ENCODE data around the gene CES2.
A peak's percentile ranks its signal among the peaks of the same experiment; 100 is the strongest.

CES2 gene

DNA sequence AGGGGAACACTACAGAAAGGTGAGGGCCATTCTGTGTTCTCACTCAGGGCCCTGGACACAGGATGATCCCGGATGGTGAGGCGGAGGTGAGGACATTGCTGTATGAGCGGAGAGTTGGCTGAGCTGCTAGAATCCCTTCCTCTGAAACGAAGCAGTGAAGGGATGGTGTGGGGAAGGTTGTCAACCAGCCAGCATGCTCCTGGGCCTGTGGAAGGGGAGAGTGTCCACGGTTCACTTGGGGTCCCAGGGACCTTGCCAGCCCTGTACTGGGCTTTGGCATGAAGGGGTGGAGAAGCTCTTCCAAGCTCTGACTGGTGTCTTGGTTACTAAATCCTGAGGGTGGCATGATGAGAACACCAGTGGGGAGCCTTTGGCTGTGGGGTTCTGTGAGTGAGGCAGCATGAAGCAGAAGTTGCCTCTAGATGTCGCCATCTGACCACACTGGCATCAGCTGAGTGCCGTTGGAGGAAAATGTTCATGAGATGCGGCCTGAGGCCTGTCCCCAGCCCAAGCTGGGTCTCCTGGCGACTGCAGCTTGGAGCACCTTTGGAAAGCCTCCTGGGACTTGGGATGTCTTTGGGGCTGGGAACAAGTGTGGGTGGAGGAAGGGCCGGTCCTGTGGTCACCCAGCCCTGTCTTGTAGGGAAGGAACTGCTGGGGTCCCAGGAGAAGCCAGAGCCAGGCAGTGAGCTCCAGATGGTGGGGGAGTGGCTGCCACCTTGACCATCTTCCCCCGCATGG, 40.2 kb upstream of the CES2 start (continued):
- TF ChIP-seq ZNF777 (tag by site-specific recombination; IDR thresholded peaks at IDR 0.05; ENCODE audit: borderline replicate concordance), result no peak
- TF ChIP-seq ZEB2 (tag by site-specific recombination; IDR thresholded peaks at IDR 0.05), result no peak
- TF ChIP-seq, protein P1, sequence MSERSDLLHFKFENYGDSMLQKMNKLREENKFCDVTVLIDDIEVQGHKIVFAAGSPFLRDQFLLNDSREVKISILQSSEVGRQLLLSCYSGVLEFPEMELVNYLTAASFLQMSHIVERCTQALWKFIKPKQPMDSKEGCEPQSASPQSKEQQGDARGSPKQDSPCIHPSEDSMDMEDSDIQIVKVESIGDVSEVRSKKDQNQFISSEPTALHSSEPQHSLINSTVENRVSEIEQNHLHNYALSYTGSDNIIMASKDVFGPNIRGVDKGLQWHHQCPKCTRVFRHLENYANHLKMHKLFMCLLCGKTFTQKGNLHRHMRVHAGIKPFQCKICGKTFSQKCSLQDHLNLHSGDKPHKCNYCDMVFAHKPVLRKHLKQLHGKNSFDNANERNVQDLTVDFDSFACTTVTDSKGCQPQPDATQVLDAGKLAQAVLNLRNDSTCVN (tag by site-specific recombination; optimal IDR thresholded peaks at IDR 0.05), result peak; percentile 7
- no peak for TF ChIP-seq ZNF658 (tag by site-specific recombination; IDR thresholded peaks at IDR 0.05)
- no peak for TF ChIP-seq ZNF138 (tag by site-specific recombination; IDR thresholded peaks at IDR 0.05; ENCODE audit: borderline replicate concordance)
- TF ChIP-seq ZSCAN30 (tag by site-specific recombination; IDR thresholded peaks at IDR 0.05), result peak; percentile 67; the same call in 1 of the 2 replicates
- TF ChIP-seq, protein P2, sequence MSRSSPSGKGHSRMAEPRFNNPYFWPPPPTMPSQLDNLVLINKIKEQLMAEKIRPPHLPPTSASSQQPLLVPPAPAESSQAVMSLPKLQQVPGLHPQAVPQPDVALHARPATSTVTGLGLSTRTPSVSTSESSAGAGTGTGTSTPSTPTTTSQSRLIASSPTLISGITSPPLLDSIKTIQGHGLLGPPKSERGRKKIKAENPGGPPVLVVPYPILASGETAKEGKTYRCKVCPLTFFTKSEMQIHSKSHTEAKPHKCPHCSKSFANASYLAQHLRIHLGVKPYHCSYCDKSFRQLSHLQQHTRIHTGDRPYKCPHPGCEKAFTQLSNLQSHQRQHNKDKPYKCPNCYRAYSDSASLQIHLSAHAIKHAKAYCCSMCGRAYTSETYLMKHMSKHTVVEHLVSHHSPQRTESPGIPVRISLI (tag by site-specific recombination; IDR thresholded peaks at IDR 0.05), result no peak
- no peak for TF ChIP-seq ZNF701 (tag by site-specific recombination; IDR thresholded peaks at IDR 0.05)
- no peak for TF ChIP-seq SCRT2 (tag by site-specific recombination; IDR thresholded peaks at IDR 0.05)
- no peak for TF ChIP-seq ZNF366 (tag by site-specific recombination; conservative IDR thresholded peaks at IDR 0.05)
- TF ChIP-seq ZIC2 (tag by site-specific recombination; IDR thresholded peaks at IDR 0.05), result no peak
- peak; percentile 22; the same call in 1 of the 2 replicates for TF ChIP-seq ZNF394 (tag by site-specific recombination; IDR thresholded peaks at IDR 0.05; ENCODE audit: borderline replicate concordance)
- TF ChIP-seq ZNF133 (tag by site-specific recombination; IDR thresholded peaks at IDR 0.05), result no peak
- 0 out of 2 replicates have a peak, but pooled peaks have one; percentile 31 for TF ChIP-seq IKZF3 (tag by site-specific recombination; IDR thresholded peaks at IDR 0.05)
- TF ChIP-seq ZNF660 (tag by site-specific recombination; IDR thresholded peaks at IDR 0.05), result peak; percentile 85

DNA sequence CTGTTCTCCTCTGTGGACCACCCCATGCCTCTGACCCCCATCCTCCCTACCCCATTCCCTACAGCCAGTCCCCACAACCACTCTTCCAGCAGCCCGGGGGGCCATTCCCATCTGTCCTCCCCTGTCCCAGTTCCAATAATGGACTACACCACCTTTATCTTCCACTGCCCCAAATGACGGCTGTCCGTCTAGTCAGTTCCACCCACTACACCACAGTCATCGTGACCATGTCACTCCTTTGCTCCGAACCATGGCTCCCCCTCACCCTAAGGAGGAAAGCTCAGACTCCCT, 39.7 kb upstream of the CES2 start:
- TF ChIP-seq, protein P3, sequence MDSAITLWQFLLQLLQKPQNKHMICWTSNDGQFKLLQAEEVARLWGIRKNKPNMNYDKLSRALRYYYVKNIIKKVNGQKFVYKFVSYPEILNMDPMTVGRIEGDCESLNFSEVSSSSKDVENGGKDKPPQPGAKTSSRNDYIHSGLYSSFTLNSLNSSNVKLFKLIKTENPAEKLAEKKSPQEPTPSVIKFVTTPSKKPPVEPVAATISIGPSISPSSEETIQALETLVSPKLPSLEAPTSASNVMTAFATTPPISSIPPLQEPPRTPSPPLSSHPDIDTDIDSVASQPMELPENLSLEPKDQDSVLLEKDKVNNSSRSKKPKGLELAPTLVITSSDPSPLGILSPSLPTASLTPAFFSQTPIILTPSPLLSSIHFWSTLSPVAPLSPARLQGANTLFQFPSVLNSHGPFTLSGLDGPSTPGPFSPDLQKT (IDR thresholded peaks at IDR 0.05; ENCODE audit: borderline replicate concordance, low read depth, low read length), result no peak
- TF ChIP-seq, protein P4, sequence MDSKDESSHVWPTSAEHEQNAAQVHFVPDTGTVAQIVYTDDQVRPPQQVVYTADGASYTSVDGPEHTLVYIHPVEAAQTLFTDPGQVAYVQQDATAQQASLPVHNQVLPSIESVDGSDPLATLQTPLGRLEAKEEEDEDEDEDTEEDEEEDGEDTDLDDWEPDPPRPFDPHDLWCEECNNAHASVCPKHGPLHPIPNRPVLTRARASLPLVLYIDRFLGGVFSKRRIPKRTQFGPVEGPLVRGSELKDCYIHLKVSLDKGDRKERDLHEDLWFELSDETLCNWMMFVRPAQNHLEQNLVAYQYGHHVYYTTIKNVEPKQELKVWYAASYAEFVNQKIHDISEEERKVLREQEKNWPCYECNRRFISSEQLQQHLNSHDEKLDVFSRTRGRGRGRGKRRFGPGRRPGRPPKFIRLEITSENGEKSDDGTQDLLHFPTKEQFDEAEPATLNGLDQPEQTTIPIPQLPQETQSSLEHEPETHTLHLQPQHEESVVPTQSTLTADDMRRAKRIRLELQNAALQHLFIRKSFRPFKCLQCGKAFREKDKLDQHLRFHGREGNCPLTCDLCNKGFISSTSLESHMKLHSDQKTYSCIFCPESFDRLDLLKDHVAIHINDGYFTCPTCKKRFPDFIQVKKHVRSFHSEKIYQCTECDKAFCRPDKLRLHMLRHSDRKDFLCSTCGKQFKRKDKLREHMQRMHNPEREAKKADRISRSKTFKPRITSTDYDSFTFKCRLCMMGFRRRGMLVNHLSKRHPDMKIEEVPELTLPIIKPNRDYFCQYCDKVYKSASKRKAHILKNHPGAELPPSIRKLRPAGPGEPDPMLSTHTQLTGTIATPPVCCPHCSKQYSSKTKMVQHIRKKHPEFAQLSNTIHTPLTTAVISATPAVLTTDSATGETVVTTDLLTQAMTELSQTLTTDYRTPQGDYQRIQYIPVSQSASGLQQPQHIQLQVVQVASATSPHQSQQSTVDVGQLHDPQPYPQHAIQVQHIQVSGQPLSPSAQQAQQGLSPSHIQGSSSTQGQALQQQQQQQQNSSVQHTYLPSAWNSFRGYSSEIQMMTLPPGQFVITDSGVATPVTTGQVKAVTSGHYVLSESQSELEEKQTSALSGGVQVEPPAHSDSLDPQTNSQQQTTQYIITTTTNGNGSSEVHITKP (tag by site-specific recombination; IDR thresholded peaks at IDR 0.05), result peak; percentile 58
- ChIA-PET POLR2A (interaction anchor here (1.2 to 1.3 kb wide), 3 partner anchors 9 to 65 kb away, joined by 3 to 11 read pairs (median 3); partner anchors contain the start of gene CES3), CTCF (interaction anchor here (0.6 to 17.9 kb wide), 41 partner anchors 10 to 517 kb away, joined by 3 to 268 read pairs (median 5); partner anchors contain the start of genes B3GNT9, CDH16, CES3 and CIAO2B)
- Histone ChIP-seq H3K27ac (ENCODE audit: extremely low read depth, low read depth, low read length) (no peak overlapping the region), H3K4me1 (ENCODE audit: control insufficient read depth, insufficient read depth, low read length) (peaks cover 8% of the 10 kb centered on the region; the same call in 1 of the 2 replicates), H3K4me3 (ENCODE audit: low read depth, low read length) (no peak overlapping the region), H3K36me3 (ENCODE audit: control insufficient read depth in 2 of 2, insufficient read depth in 1 of 2, low read length in 2 of 2) (peaks cover 0 to 4% of the 10 kb centered on the region in 2 experiments; a peak in 1 of 3 replicates), H3K9me3 (ENCODE audit: control insufficient read depth, insufficient read depth, low read depth, low read length) (no peaks in the 10 kb centered on the region)

All from HEK293 (cell line).